Testis (tissue), 3 donors: ENCODE measurements around the gene RFX7. TPM values are rescaled to one million over a fixed set of nuclear protein-coding genes. Genes with fewer than 3 reads are reported as not detected.

Experiments
- DNase-seq: peaks from one replicate; pipeline ENCODE4 v3.0.0-alpha.2; 2019
- H3K27ac ChIP-seq, 2 donors: fragments of 200-600 bp; sonication (generic); one replicate each; pipeline ENCODE4 v1.5.1; 2019
- H3K27me3 ChIP-seq: fragments of 200-600 bp; sonication (generic); one replicate; pipeline ENCODE4 v1.5.1; 2019
- H3K36me3 ChIP-seq: fragments of 200-600 bp; sonication (generic); one replicate; pipeline ENCODE4 v1.5.1; 2017; ENCODE audit warnings: low read depth; ENCODE audit errors: missing control alignments
- H3K4me1 ChIP-seq: fragments of 200-600 bp; sonication (generic); one replicate; pipeline ENCODE4 v1.5.1; 2019
- H3K4me3 ChIP-seq, 2 donors: fragments of 200-600 bp; sonication (generic); one replicate each; pipeline ENCODE4 v1.5.1; 2017 to 2019
- H3K9me3 ChIP-seq: fragments of 200-600 bp; sonication (generic); one replicate; pipeline ENCODE4 v1.5.1; 2017
- CTCF ChIP-seq, 3 experiments: fragments of 450-650 bp in 2 of 3; fragments of 200-600 bp in 1 of 3; sonication (generic) in 1 of 3; IDR thresholded peaks; one replicate each; pipeline ENCODE4 v1.5.1; 2016 to 2019; ENCODE audit warnings: antibody characterized with exemption in 3 of 3, mild to moderate bottlenecking in 2 of 3, moderate library complexity in 1 of 3
- POLR2A ChIP-seq: fragments of 450-650 bp; IDR thresholded peaks from one replicate; pipeline ENCODE4 v1.6.1; 2017; ENCODE audit warnings: antibody characterized with exemption, mild to moderate bottlenecking, moderate library complexity
- WGBS, 2 donors: methylation state at CpG; one replicate each; pipeline ENCODE4 v1.1.5; 2018; 5-methylcytosine and 5-hydroxymethylcytosine counted together
- intact Hi-C: fragments of 100-400 bp; cut with DNase I; formaldehyde crosslinking; loops from one replicate; pipeline ENCODE4 v1.15.1; 2023; ENCODE audit warnings: low total_unique reads
- polyA plus RNA-seq: library from polyadenylated mRNA; stranded (reverse); fragments of 350-450 nt; fragmentation: Illumina TruSeq; extraction: RNeasy Lipid Tissue Mini Kit (QIAGEN cat#74804); gene quantifications from one replicate; pipeline ENCODE4 v1.2.3, GENCODE V29; 2014; ENCODE audit warnings: low read depth, low replicate concordance; ENCODE audit not compliant: insufficient read depth
- total RNA-seq, 2 donors: library from RNA; depleted of rRNA; stranded (reverse); fragments of >200 nt; gene quantifications; one replicate each; pipeline ENCODE4 v1.2.3, GENCODE V29; 2016

The RFX7 gene
- total and polyA plus RNA-seq, 3 donors from 2014 or later = 17.5 to 21.6 (median 19.7) TPM

GRCh38 chr15:56095406-56095805 is 148.3 kb downstream of the RFX7 start:
- no peak overlapping the region for H3K27ac ChIP-seq
- H3K4me1 ChIP-seq = no peaks in the 10 kb centered on the region
- H3K9me3 ChIP-seq = no peaks in the 10 kb centered on the region
- 63 to 70% methylated on average over 1 of the region's 1 CpG for WGBS, 2 donors
- TF ChIP-seq POLR2A (no peak), CTCF (IDR thresholded peaks at IDR 0.05) (no peak)
- no peak overlapping the region for H3K4me3 ChIP-seq
- H3K27me3 ChIP-seq = no peaks in the 10 kb centered on the region
- no peak for DNase-seq
- intact Hi-C loops = no loop called here
- H3K36me3 ChIP-seq = no peaks in the 10 kb centered on the region

GRCh38 chr15:56094171-56094570 is 149.5 kb downstream of the RFX7 start:
- no peak for DNase-seq
- Histone ChIP-seq H3K4me1 (no peaks in the 10 kb centered on the region), H3K4me3 (no peak overlapping the region), H3K27ac (no peak overlapping the region), H3K9me3 (no peaks in the 10 kb centered on the region), H3K27me3 (no peaks in the 10 kb centered on the region), H3K36me3 (no peaks in the 10 kb centered on the region)
- TF ChIP-seq POLR2A (no peak), CTCF (IDR thresholded peaks at IDR 0.05) (no peak)
- intact Hi-C loops = no loop called here
- 87 to 95% methylated on average over 5 of the region's 5 CpGs for WGBS, 2 donors

GRCh38 chr15:56088389-56088788 is 155.3 kb downstream of the RFX7 start:
- Histone ChIP-seq H3K27ac (no peak overlapping the region), H3K9me3 (no peaks in the 10 kb centered on the region), H3K4me1 (no peaks in the 10 kb centered on the region), H3K27me3 (no peaks in the 10 kb centered on the region), H3K4me3 (no peak overlapping the region), H3K36me3 (no peaks in the 10 kb centered on the region)
- TF ChIP-seq POLR2A (no peak), CTCF (IDR thresholded peaks at IDR 0.05) (no peak)
- DNase-seq = no peak
- intact Hi-C loops = no loop called here

GRCh38 chr15:56086566-56086965 is 157.1 kb downstream of the RFX7 start:
- WGBS, 2 donors = 85 to 88% methylated on average over 1 of the region's 1 CpG
- no peak for TF ChIP-seq POLR2A
- no peak for TF ChIP-seq CTCF (IDR thresholded peaks at IDR 0.05)
- Histone ChIP-seq H3K36me3 (no peaks in the 10 kb centered on the region), H3K27me3 (no peaks in the 10 kb centered on the region), H3K4me3 (no peak overlapping the region), H3K9me3 (no peaks in the 10 kb centered on the region), H3K27ac (no peak overlapping the region), H3K4me1 (no peaks in the 10 kb centered on the region)
- DNase-seq = no peak
- intact Hi-C loops = no loop called here

- intact Hi-C loops = no loop called here
- Histone ChIP-seq H3K4me3 (no peak overlapping the region), H3K36me3 (no peaks in the 10 kb centered on the region), H3K27ac (no peak overlapping the region), H3K4me1 (no peaks in the 10 kb centered on the region), H3K27me3 (no peaks in the 10 kb centered on the region), H3K9me3 (no peaks in the 10 kb centered on the region)
- DNase-seq = no peak
- TF ChIP-seq CTCF (IDR thresholded peaks at IDR 0.05) (no peak), POLR2A (no peak)
- 90 to 91% methylated on average over 3 of the region's 3 CpGs for WGBS, 2 donors
Observed at GRCh38 chr15:56082263-56082761, 161.4 kb downstream of the RFX7 start.
